OCI-LY7 (cell line): ENCODE results near the gene KRTAP6-3. TPM values are rescaled to one million over a fixed set of nuclear protein-coding genes. Genes with fewer than 3 reads are reported as not detected.

Source experiments
- BruUV-seq: library from RNA; stranded (reverse); fragments of 400-500 nt; replicated peaks from 2 replicates; lab custom pipeline; 2021; lab: Mats Ljungman, UMichigan
- CTCF ChIA-PET: fragments of 300-600 bp; sonication (Branson Sonifier 250); formaldehyde crosslinking; loops from one replicate; lab custom pipeline; 2022; ENCODE audit warnings: antibody characterized with exemption; ENCODE audit not compliant: unreplicated experiment; lab: Charles Lee
- POLR2A ChIA-PET: fragments of 300-600 bp; sonication (Branson Sonifier 250); formaldehyde crosslinking; loops from one replicate; lab custom pipeline; 2022; ENCODE audit warnings: antibody characterized with exemption; lab: Charles Lee
- DNase-seq: peaks from one replicate; pipeline ENCODE4 v3.0.0-alpha.2; 2015; ENCODE audit warnings: low spot score
- H2AFZ ChIP-seq: fragments of 200-600 bp; sonication (generic), shearing (Covaris generic); 2 replicates; pipeline ENCODE4 v1.6.1; 2014; ENCODE audit warnings: mild to moderate bottlenecking, antibody characterized with exemption, low read length, moderate library complexity
- H3K27ac ChIP-seq: fragments of 200-600 bp; sonication (generic); 2 replicates; pipeline ENCODE4 v1.5.1; 2014; ENCODE audit warnings: mixed run types, low read depth, mild to moderate bottlenecking, moderate library complexity, low read length, inconsistent platforms; ENCODE audit not compliant: poor library complexity, severe bottlenecking
- H3K36me3 ChIP-seq: fragments of 200-600 bp; sonication (generic); 2 replicates; pipeline ENCODE4 v1.6.1; 2014; ENCODE audit warnings: mild to moderate bottlenecking, antibody characterized with exemption, low read length, moderate library complexity, mixed read lengths; ENCODE audit not compliant: insufficient read depth
- H3K4me1 ChIP-seq: fragments of 200-600 bp; sonication (generic); 2 replicates; pipeline ENCODE4 v1.5.1; 2014; ENCODE audit warnings: mild to moderate bottlenecking, low read length; ENCODE audit not compliant: insufficient read depth, poor library complexity, severe bottlenecking
- H3K4me2 ChIP-seq: fragments of 200-600 bp; sonication (generic); 2 replicates; pipeline ENCODE4 v1.6.1; 2014; ENCODE audit warnings: mild to moderate bottlenecking, low read length
- H3K4me3 ChIP-seq: fragments of 200-600 bp; sonication (generic); 2 replicates; pipeline ENCODE4 v1.5.1; 2014; ENCODE audit warnings: mild to moderate bottlenecking, low read depth, low read length; ENCODE audit not compliant: poor library complexity, severe bottlenecking
- H3K79me2 ChIP-seq: fragments of 200-600 bp; sonication (generic); 2 replicates; pipeline ENCODE4 v1.6.1; 2016; ENCODE audit warnings: low read depth, mild to moderate bottlenecking, low read length, moderate library complexity, mixed read lengths; ENCODE audit not compliant: insufficient read depth
- H3K9me2 ChIP-seq: fragments of 200-600 bp; sonication (generic); 2 replicates; pipeline ENCODE4 v1.6.1; 2016; ENCODE audit warnings: mild to moderate bottlenecking, low read length, mixed read lengths; ENCODE audit not compliant: insufficient read depth
- H3K9me3 ChIP-seq: fragments of 200-600 bp; sonication (generic); 2 replicates; pipeline ENCODE4 v1.6.1; 2014; ENCODE audit warnings: mild to moderate bottlenecking, mixed run types, low read length, mixed read lengths
- H4K20me1 ChIP-seq: fragments of 200-600 bp; sonication (generic); 2 replicates; pipeline ENCODE4 v1.6.1; 2014; ENCODE audit warnings: mild to moderate bottlenecking, antibody characterized with exemption, low read length, moderate library complexity, mixed read lengths; ENCODE audit not compliant: insufficient read depth
- EZH2phosphoT487 ChIP-seq: fragments of 200-600 bp; sonication (generic); IDR thresholded peaks from 2 replicates; pipeline ENCODE4 v1.6.1; 2018; ENCODE audit warnings: low read depth, borderline replicate concordance, mild to moderate bottlenecking, mixed run types, antibody characterized with exemption, low read length, moderate library complexity, mixed read lengths
- intact Hi-C: fragments of 100-400 bp; cut with micrococcal nuclease; formaldehyde crosslinking; loops from one replicate; pipeline ENCODE4 v1.10.0; 2022; ENCODE audit not compliant: unreplicated experiment
- total RNA-seq, 2 experiments: library from RNA; depleted of rRNA in 1 of 2; stranded (reverse); fragments of >200 nt in 1 of 2; shearing (Covaris generic) in 1 of 2; gene quantifications; 2 replicates each; pipeline ENCODE4 v1.2.3, GENCODE V29; 2014 to 2022
- TF ChIP-seq, protein P1 (sequence below): fragments of 200-600 bp; sonication (generic); conservative IDR thresholded peaks from 2 replicates; pipeline ENCODE4 v1.5.1; 2014; ENCODE audit warnings: mild to moderate bottlenecking, antibody characterized with exemption, low read length, moderate library complexity, mixed read lengths

Gene KRTAP6-3
- total RNA-seq, 2 experiments from 2014 or later = not detected

DNA sequence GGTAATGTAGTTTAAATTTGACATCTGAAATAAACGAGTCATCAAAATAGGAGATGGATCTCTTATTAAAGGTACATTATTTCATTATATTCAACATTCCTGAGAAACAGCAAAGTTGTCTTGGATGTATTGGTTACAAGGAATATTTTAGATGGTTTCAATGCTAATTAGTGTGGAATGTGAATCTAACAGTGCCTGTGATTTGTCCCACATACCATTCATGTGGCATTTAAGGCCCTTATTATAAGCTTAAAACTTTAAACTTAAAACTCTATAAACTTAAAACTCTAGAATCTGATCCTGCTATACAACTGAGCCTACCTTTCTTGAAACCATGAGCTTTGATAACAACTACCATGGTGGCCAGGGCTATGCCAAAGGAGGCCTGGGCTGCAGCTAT is 8.5 kb downstream of the KRTAP6-3 start, which contains the start of gene KRTAP22-1:
KRTAP22-1 (plus strand) TSS at position 301 of the 400 bp plus-strand sequence.
- H3K9me3 ChIP-seq = peaks cover 18% of the 10 kb centered on the region; the same call in 1 of the 2 replicates
- H3K79me2 ChIP-seq = no peaks in the 10 kb centered on the region
- no peak within 1 kb of the TSS for H3K27ac ChIP-seq
- no TSS peak for BruUV-seq
- ChIA-PET POLR2A (interaction anchor here (0.6 kb wide), 1 partner anchor 10 kb away, joined by 3 read pairs; no protein-coding TSS in a partner anchor), CTCF (no interaction called here)
- H4K20me1 ChIP-seq = no peaks in the 10 kb centered on the region
- DNase-seq = no peak
- TF ChIP-seq, protein P1, sequence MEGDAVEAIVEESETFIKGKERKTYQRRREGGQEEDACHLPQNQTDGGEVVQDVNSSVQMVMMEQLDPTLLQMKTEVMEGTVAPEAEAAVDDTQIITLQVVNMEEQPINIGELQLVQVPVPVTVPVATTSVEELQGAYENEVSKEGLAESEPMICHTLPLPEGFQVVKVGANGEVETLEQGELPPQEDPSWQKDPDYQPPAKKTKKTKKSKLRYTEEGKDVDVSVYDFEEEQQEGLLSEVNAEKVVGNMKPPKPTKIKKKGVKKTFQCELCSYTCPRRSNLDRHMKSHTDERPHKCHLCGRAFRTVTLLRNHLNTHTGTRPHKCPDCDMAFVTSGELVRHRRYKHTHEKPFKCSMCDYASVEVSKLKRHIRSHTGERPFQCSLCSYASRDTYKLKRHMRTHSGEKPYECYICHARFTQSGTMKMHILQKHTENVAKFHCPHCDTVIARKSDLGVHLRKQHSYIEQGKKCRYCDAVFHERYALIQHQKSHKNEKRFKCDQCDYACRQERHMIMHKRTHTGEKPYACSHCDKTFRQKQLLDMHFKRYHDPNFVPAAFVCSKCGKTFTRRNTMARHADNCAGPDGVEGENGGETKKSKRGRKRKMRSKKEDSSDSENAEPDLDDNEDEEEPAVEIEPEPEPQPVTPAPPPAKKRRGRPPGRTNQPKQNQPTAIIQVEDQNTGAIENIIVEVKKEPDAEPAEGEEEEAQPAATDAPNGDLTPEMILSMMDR = no peak
- no peak for TF ChIP-seq EZH2phosphoT487
- intact Hi-C loops = no loop called here
- H3K4me1 ChIP-seq = no peaks in the 10 kb centered on the region
- no peaks in the 10 kb centered on the region for H3K9me2 ChIP-seq
- no peak within 1 kb of the TSS for H3K4me3 ChIP-seq
- no peaks in the 10 kb centered on the region for H3K36me3 ChIP-seq
- H2AFZ ChIP-seq = no peak within 1 kb of the TSS
- no peak within 1 kb of the TSS for H3K4me2 ChIP-seq

DNA sequence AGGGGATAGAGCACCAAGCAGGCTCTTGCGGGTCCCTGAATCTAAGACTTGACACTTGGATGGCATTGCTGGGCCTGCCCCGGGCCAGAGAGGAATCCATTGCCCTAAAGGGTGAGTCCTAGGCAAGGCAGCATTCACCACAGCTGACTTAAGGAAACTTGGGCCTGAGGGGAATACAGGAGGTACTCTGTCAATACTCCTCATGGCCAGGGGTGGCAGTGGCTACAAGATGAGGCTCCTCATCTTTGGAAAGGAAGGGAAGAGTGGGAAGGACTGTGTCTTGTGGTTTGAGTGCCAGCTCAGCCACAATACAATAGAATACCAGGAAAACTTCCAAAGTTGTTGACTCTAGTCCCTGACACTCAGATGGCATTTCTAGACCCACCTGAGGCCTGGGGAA is 13.7 kb downstream of the KRTAP6-3 start:
- CTCF ChIA-PET = no interaction called here

DNA sequence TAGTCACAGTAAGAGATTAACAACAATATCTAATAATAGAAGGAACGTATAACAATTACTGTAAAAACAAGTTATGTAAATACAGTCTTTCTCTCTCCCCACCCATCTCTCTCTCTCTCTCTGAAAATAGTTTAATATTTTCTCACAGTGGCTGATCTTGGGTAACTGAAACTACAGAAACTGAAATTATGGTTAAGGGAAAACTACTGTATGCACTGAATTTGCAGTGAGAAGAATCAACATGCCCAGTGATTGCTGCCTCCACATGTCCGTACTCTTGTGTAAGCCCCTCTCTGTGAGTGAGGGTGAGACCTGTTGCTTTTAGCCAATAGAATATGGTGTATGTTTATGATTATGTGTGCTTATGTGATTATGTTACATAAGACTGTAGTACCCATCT is 19.9 kb downstream of the KRTAP6-3 start:
- Histone ChIP-seq H4K20me1 (no peaks in the 10 kb centered on the region), H3K4me1 (no peaks in the 10 kb centered on the region), H3K79me2 (no peaks in the 10 kb centered on the region), H3K4me3 (no peak overlapping the region), H2AFZ (no peak overlapping the region), H3K9me3 (no peaks in the 10 kb centered on the region), H3K36me3 (no peaks in the 10 kb centered on the region), H3K4me2 (no peak overlapping the region), H3K9me2 (no peaks in the 10 kb centered on the region), H3K27ac (no peak overlapping the region)
- ChIA-PET POLR2A (no interaction called here), CTCF (no interaction called here)
- intact Hi-C loops = no loop called here
- BruUV-seq = no TSS peak
- no peak for DNase-seq
- TF ChIP-seq EZH2phosphoT487 = no peak
- TF ChIP-seq, protein P1 = no peak

More for the DNA sequence above, 13.7 kb downstream of the KRTAP6-3 start:
- BruUV-seq = no TSS peak
- H3K4me3 ChIP-seq = no peak overlapping the region
- DNase-seq = no peak
- H2AFZ ChIP-seq = no peak overlapping the region
- H3K36me3 ChIP-seq = no peaks in the 10 kb centered on the region
- no peaks in the 10 kb centered on the region for H3K9me2 ChIP-seq
- H3K79me2 ChIP-seq = no peaks in the 10 kb centered on the region
- H4K20me1 ChIP-seq = no peaks in the 10 kb centered on the region
- TF ChIP-seq EZH2phosphoT487 = no peak
- TF ChIP-seq, protein P1 = no peak
- H3K4me2 ChIP-seq = no peak overlapping the region
- H3K27ac ChIP-seq = no peak overlapping the region
- H3K9me3 ChIP-seq = peaks cover 18% of the 10 kb centered on the region; the same call in 1 of the 2 replicates
- intact Hi-C loops = no loop called here
- no peaks in the 10 kb centered on the region for H3K4me1 ChIP-seq
- POLR2A ChIA-PET = no interaction called here
